Activated T-helper 9 cell treated with anti-CD3 and anti-CD28 coated beads, Interleukin-2, amount 50 U/mL, for 16 hours (primary cell): ENCODE data around the gene UST.
"Not testable (repeated sequence)": the region's sequence is repeated elsewhere in the genome, so short reads cannot be mapped to it uniquely, and the experiment has no call there.

Experiments
- DNase-seq: peaks from one replicate; pipeline ENCODE4 v3.0.0-alpha.2; 2020; ENCODE audit warnings: low read depth

UST gene

GRCh38 chr6:148837941-148838340 lies 91.1 kb downstream of the UST start:
- no peak for DNase-seq

DNA sequence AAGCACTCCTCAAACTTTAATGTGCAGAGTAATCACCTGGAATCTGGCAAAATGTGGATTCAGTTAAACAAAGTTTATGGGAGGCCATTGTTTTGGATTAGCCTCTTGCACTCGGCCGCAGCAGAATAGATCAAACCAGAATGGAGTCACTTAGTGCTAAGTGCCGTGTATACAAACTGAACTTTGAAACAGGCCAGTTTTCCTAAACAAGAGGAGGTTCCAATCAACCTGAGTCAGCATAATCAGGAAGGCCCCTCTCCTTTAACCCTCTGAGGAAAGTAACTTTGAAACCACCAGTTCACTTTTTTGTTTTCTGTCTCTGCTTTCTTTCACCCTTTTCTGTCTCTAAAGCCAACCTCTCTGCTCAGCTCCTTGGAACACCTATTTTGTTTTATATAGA lies 92.2 kb downstream of the UST start:
- DNase-seq: no peak

DNA sequence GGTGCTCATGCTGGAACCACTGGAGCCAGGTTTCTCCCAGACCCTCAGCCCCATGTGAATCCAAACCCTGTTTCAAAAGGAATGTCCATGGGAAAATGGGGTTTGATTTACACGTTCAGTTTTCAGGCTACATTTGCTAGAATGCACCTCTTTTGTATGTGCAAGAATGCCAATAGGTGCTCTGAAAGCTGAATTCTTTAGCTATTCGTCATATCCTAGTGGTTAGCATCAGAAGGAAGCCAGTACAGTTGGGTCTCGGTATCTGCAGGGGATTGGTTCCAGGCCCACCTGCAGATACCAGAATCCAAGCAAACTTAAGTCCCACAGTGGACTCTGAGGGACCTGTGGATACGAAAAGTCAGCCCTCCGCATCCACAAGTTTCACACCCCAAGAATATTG lies 93.4 kb downstream of the UST start:
- DNase-seq: no peak

DNA sequence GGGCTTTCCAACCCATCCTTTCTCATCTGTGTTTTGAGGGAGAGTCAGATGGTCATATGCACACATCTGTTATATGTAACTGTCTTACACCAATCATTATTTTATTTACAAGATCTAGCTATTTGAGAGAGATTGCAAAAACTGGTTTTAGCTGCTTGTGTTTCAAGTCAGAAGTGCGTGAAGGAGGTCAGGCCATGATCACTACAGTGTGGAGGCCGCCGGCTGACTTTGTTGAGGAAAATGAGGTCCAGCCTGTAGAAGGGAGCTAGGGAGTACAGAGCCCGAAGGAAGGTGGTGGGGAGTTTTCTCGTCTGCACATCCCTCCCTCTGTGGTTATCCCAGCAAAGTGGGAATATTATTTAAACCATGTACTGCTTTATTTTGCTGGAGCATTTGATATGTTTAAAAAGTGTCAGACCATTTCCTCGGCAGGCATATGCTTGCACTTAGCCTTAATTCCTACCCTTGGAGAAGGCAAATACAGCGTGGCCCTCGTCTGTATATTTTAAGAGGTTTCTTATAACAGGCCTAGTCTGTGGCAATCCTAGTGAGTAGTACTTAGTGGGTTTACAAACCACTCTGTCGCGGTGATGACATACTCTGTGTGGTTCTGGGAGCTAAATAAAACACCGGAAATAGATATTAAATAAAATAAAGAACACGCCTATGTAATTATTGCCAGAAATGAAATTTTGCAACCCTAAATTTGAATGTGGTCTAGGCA lies 95.6 kb downstream of the UST start:
- DNase-seq: no peak

DNA sequence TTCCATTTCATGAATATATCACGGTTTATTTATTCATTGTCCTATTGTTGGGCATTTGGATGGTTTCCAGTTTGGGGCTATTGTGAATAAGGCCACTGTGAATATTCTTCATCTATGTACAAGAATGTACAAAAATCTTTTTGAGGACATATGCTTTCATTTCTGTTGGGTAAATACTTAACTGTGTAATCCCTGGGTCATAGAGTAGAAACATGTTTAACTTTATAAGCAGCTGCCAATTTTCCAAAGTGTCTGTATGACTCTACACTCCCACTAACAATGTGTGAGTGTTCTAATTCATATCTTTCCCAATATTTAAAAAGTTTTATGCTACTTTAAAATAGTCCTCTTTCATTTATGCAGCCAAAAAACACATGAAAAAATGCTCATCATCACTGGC lies 98.6 kb downstream of the UST start:
- DNase-seq: no peak

DNA sequence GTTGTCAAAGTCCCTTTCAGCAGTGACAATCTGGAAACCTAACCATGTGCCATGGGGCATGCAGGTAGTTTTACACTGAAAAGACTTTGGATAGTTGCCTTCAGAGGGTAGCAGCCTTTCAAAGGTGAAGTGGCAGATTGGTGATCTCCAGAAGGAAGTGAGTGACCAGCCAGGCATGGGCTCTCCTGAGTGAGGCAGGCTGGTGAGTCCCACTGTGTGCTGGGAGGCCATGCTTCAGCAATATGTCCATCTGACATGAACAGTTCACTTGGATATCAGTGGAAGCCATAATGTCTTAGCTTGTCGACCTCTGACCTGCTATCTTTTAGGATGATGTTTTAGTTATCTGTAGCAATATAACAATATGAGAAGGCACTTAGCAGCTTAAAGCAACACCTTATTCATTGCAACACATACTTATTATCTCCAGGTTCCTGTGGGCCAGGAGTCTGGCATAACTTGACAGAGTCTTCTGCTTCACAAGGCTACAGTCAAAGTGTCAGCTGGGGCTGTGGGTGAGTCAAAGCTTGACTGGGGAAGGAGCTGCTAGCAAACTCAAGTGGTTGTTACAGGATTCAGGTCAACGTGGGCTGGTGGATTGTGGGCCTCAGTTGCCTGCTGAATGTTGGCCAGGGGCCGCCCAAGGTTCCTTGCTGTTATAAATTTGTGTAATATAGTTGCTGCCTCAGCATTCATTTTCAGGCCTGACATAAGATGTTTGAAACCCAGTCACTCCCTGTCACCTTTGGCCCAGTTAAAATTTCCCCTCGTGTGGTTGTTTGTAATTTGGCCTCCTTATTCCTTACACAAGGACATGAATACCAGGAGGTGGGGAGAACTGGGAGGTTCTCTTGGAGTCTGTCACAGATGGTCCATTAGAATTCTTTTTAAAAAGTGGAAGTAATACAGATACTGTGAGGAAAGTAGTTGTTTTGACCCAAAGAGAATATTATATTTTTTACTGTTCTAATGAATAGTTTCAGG lies 100.2 kb downstream of the UST start:
- DNase-seq: no peak

DNA sequence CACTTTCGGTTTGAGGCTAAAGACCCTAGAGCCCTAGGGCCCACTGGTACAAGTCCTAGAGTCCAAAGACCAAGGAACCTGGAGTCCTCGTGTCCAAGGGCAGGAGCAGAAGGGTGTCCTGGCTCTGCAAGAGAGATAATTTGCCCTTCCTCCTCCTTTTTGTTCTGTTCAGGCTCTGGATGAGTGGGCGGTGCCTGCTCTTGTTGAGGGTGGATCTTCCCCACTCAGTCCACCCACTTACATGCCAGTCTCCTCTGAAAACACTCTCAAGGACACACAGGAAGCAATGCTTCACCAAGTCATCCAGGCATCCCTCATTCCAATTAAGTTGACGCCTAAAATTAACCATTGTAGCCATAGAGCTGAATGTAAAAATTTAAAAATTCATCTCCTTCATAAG lies 102.1 kb downstream of the UST start:
- no peak for DNase-seq

GRCh38 chr6:148849449-148849848 lies 102.6 kb downstream of the UST start:
- DNase-seq: not testable (repeated sequence)

DNA sequence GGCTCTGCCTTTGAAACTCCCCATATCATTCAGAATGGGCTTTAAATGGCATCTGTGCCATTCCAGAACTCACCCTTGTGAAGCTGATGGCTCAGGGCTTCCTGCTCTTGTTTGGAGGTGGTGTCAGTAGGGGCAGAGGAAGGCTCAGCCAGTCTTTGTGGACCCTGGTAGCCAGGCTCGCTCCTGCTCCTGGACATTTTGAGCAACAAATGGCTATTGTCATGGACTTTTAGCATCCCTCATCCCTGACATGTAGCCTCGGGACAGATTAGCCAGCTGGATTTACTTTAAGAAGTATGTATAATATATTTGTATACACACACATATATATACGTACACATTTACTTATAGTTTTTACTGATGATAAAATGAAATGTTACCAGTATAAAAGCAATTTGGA lies 104.1 kb downstream of the UST start:
- no peak for DNase-seq

DNA sequence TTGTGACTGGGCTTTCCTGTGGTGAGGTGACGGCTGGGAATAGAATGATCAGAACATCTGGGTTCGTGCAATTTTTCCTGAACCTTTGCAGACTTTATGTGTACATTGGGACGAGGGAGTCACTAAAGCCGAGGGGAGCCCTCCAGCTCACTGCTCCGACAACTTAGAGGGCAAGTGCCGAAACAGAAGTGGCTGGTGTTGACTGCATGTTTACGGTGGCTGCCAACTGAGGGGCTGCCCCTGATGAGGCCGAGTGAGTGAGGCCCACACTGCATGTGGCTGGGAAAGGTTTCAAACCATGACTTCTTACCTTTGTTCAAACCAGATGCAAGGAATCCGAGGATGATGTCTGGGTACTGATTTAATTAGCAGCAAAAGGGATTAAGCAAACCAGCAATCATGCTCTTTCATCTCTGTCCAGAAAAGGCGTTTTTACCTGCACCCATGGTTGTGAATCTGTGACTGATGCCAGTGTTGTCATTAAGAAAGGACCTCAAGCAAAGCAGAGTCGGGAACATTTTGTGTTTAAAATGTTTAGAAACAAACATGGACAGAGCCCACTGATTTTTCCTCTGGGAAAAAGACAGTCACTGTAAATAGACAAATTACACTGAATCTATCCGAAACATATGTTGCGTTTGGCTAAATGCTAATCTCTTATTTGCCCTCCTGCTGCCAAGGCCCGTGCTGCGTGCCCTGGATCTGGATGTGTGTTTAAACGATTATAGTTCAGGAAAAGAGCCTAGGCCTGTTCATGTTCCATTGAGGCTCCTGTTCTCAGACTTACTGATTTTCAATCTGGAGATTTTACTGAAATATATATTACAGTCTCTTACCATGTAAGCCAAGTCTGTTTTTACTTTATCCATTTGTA lies 105.1 kb downstream of the UST start:
- no peak for DNase-seq

GRCh38 chr6:148852688-148853087 lies 105.9 kb downstream of the UST start:
- DNase-seq: no peak

- DNase-seq: not testable (repeated sequence)
Observed at GRCh38 chr6:148853113-148853512, 106.3 kb downstream of the UST start.

GRCh38 chr6:148854096-148854495 lies 107.3 kb downstream of the UST start:
- DNase-seq: no peak

DNA sequence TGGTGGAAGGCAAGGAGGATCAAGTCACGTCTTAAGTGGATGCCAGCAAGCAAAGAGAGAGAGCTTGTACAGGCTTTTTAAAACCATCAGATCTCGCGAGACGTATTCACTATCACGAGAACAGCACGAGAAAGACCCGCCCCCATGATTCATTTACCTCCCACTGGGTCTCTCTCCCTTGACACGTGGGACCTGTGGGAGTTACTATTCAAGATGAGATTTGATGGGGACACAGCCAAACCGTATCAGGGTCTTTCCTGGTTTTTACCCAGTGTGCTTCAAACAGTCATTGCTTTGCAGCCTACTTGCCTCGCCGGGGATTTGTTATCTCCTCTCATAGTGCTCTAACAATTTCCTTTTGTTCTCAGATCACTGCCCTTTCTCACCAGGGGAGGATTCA lies 108.2 kb downstream of the UST start:
- no peak for DNase-seq

- no peak for DNase-seq
Observed at GRCh38 chr6:148855744-148856143, 108.9 kb downstream of the UST start.

DNA sequence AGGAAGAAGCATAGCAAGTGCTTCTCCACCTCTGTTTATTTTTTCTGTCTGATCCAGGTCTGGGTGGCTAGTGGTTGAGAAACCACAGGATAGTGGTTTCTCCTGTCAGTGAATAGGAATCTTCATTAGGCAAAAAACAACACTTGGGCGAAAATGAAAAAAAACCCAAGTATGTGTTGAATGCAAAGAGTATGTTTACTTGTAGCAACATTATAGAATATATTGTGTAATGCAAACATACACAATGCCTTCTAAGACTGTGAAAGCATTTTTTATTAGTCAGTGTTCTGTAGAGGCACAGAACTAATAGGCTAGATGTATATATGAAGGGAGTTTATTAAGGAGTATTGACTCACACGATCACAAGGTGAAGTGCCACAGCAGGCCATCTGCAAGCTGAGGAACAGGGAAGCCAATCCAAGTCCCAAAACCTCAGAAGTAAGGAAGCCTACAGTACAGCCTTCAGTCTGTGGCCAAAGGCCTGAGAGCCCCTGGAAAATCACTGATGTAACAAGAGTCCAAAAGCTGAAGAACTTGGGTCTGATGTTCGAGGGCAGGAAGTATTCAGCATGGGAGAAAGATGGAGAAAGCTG lies 111.1 kb downstream of the UST start:
- no peak for DNase-seq

DNA sequence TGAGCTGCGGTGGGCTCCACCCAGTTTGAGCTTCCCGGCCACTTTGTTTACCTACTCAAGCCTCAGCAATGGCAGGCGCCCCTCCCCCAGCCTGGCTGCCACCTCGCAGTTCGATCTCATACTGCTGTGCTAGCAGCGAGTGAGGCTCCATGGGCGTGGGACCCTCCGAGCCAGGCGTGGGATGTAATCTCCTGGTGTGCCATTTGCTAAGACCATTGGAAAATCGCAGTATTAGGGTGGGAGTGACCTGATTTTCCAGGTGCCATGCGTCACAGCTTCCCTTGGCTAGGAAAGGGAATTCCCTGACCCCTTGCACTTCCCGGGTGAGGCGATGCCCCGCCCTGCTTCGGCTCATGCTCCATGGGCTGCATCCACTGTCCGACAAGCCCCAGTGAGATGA lies 117.3 kb downstream of the UST start:
- DNase-seq: not testable (repeated sequence)

- DNase-seq: no peak
Observed at GRCh38 chr6:148864941-148865340, 118.1 kb downstream of the UST start.

GRCh38 chr6:148866657-148867268 lies 119.9 kb downstream of the UST start:
- DNase-seq: no peak

GRCh38 chr6:148867862-148868261 lies 121.0 kb downstream of the UST start:
- DNase-seq: no peak

GRCh38 chr6:148868314-148868713 lies 121.5 kb downstream of the UST start:
- no peak for DNase-seq
